MM.1S (cell line): ENCODE results near the gene PTTG1IP.
A peak's percentile ranks its signal among the peaks of the same experiment; 100 is the strongest.

Experiments
- DNase-seq: peaks from one replicate; pipeline ENCODE4 v3.0.0-alpha.2; 2015
- H2AFZ ChIP-seq: fragments of 300-600 bp; sonication (generic); 2 replicates; pipeline ENCODE4 v1.6.0; 2016; ENCODE audit warnings: antibody characterized with exemption, low read length
- H3F3A ChIP-seq: fragments of 300-600 bp; sonication (generic); 2 replicates; pipeline ENCODE4 v1.6.1; 2016; ENCODE audit warnings: mild to moderate bottlenecking, antibody characterized with exemption, low read length, moderate library complexity, mixed read lengths; ENCODE audit not compliant: insufficient read depth
- H3K27ac ChIP-seq: fragments of 300-600 bp; sonication (generic); 2 replicates; pipeline ENCODE4 v1.5.1; 2016; ENCODE audit warnings: mild to moderate bottlenecking, low read length
- H3K27me3 ChIP-seq: fragments of 300-600 bp; sonication (generic); replicated peaks from 2 replicates; pipeline ENCODE4 v1.6.0; 2016; ENCODE audit warnings: low read length; ENCODE audit not compliant: insufficient read depth
- H3K36me3 ChIP-seq: fragments of 300-600 bp; sonication (generic); replicated peaks from 2 replicates; pipeline ENCODE4 v1.6.1; 2016; ENCODE audit warnings: mild to moderate bottlenecking, low read length, mixed read lengths; ENCODE audit not compliant: insufficient read depth
- H3K4me1 ChIP-seq: fragments of 300-600 bp; sonication (generic); 2 replicates; pipeline ENCODE4 v1.6.1; 2016; ENCODE audit warnings: low read length, mixed read lengths
- H3K4me2 ChIP-seq: fragments of 300-600 bp; sonication (generic); 2 replicates; pipeline ENCODE4 v1.6.0; 2016; ENCODE audit warnings: low read depth, low read length
- H3K4me3 ChIP-seq: fragments of 300-600 bp; sonication (generic); 2 replicates; pipeline ENCODE4 v1.5.1; 2016; ENCODE audit warnings: low read length, mixed read lengths
- H3K79me2 ChIP-seq: fragments of 300-600 bp; sonication (generic); 2 replicates; pipeline ENCODE4 v1.6.1; 2016; ENCODE audit warnings: mixed run types, low read length, mixed read lengths
- H3K9ac ChIP-seq: fragments of 300-600 bp; sonication (generic); 2 replicates; pipeline ENCODE4 v1.6.1; 2016; ENCODE audit warnings: low read length, mixed read lengths
- H3K9me2 ChIP-seq: fragments of 300-600 bp; sonication (generic); replicated peaks from 2 replicates; pipeline ENCODE4 v1.6.1; 2016; ENCODE audit warnings: mild to moderate bottlenecking, low read length, mixed read lengths; ENCODE audit not compliant: insufficient read depth
- H3K9me3 ChIP-seq: fragments of 300-600 bp; sonication (generic); replicated peaks from 2 replicates; pipeline ENCODE4 v1.6.1; 2016; ENCODE audit warnings: mild to moderate bottlenecking, low read length, mixed read lengths; ENCODE audit not compliant: insufficient read depth
- H4K20me1 ChIP-seq: fragments of 300-600 bp; sonication (generic); 2 replicates; pipeline ENCODE4 v1.6.1; 2016; ENCODE audit warnings: mild to moderate bottlenecking, low read length, moderate library complexity, mixed read lengths; ENCODE audit not compliant: insufficient read depth
- CTCF ChIP-seq: fragments of 300-600 bp; sonication (generic); IDR thresholded peaks from 2 replicates; pipeline ENCODE4 v1.5.1; 2016; ENCODE audit warnings: antibody characterized with exemption, low read length, mixed read lengths
- EZH2 ChIP-seq: fragments of 300-600 bp; sonication (generic); optimal IDR thresholded peaks from 2 replicates; pipeline ENCODE3; 2017; ENCODE audit warnings: low read depth, mild to moderate bottlenecking, antibody characterized with exemption, low read length, mixed read lengths
- EZH2phosphoT487 ChIP-seq: fragments of 300-600 bp; sonication (generic); IDR thresholded peaks from 2 replicates; pipeline ENCODE4 v1.6.1; 2018; ENCODE audit warnings: antibody characterized with exemption, low read length

PTTG1IP gene

GRCh38 chr21:44866780-44867179, 6.7 kb downstream of the PTTG1IP start:
- TF ChIP-seq EZH2phosphoT487 (no peak), EZH2 (no peak), CTCF (no peak)
- Histone ChIP-seq H3K4me2 (no peak overlapping the region), H3K9ac (no peak overlapping the region), H4K20me1 (peaks cover 12% of the 10 kb centered on the region; the same call in 1 of the 2 replicates), H3K27me3 (no peaks in the 10 kb centered on the region), H2AFZ (no peak overlapping the region), H3K27ac (no peak overlapping the region), H3K9me2 (no peaks in the 10 kb centered on the region), H3K4me1 (peaks cover 10% of the 10 kb centered on the region), H3F3A (no peaks in the 10 kb centered on the region), H3K9me3 (no peaks in the 10 kb centered on the region), H3K79me2 (peaks cover 94% of the 10 kb centered on the region), H3K36me3 (no peaks in the 10 kb centered on the region), H3K4me3 (no peak overlapping the region)
- DNase-seq: no peak

DNA sequence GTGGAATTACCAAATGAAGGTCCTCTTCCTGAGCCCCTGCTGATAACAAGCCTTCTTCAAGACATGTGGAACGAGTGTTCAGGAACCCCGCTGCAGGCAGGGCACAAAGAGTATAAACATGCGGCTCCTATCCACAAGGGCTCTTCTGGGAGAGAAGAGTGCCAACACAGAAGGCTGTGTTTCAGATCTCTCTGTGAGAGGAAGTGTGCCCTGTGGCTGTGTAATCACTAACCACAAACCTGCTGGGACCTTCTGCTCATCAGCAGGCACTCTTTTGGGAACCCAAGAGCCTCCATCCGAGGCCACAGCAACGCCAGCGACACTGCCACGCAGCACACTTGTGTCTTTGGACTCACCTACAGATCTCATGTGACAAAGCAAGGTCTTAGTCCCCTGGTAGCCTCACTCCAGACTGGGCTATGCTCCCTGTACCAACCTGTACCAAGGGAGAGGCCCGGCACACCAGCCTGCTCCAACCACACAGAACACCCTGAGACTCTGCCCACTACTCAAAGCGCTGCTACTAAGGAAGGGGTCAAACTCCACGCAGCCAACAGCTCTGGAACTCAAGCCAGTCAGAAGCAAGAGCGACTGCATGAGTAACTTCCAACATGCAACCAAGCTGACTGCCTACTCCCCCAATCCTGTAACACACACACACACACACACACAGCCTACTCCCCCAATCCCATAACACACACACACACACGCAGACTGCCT, 7.8 kb downstream of the PTTG1IP start:
- Histone ChIP-seq H3K79me2 (peaks cover 90% of the 10 kb centered on the region), H3K4me1 (peaks cover 10% of the 10 kb centered on the region), H3K4me3 (no peak overlapping the region), H3K4me2 (no peak overlapping the region), H3K9ac (no peak overlapping the region), H3F3A (no peaks in the 10 kb centered on the region), H3K27ac (no peak overlapping the region), H4K20me1 (peaks cover 6% of the 10 kb centered on the region; the same call in 1 of the 2 replicates), H3K9me3 (no peaks in the 10 kb centered on the region), H3K27me3 (no peaks in the 10 kb centered on the region), H3K9me2 (no peaks in the 10 kb centered on the region), H2AFZ (no peak overlapping the region), H3K36me3 (no peaks in the 10 kb centered on the region)
- TF ChIP-seq EZH2: no peak
- no peak for TF ChIP-seq EZH2phosphoT487
- TF ChIP-seq CTCF: no peak
- peak; percentile 32 for DNase-seq

- Histone ChIP-seq H3K36me3 (no peaks in the 10 kb centered on the region), H3K4me2 (no peak overlapping the region), H3K27me3 (no peaks in the 10 kb centered on the region), H3K79me2 (peaks cover 69% of the 10 kb centered on the region), H3K9me2 (no peaks in the 10 kb centered on the region), H3K9me3 (no peaks in the 10 kb centered on the region), H3F3A (no peaks in the 10 kb centered on the region), H3K27ac (no peak overlapping the region), H3K4me1 (peaks cover 10% of the 10 kb centered on the region), H2AFZ (no peak overlapping the region), H3K9ac (no peak overlapping the region), H3K4me3 (no peak overlapping the region), H4K20me1 (no peaks in the 10 kb centered on the region)
- DNase-seq: no peak
- TF ChIP-seq CTCF (no peak), EZH2 (no peak), EZH2phosphoT487 (no peak)
These were observed 10.4 kb downstream of the PTTG1IP start for GRCh38 chr21:44862869-44863685.
